ENCODE data around the gene AKNA. TPM values are rescaled to one million over a fixed set of nuclear protein-coding genes. Genes with fewer than 3 reads are reported as not detected.

Gene AKNA, protein sequence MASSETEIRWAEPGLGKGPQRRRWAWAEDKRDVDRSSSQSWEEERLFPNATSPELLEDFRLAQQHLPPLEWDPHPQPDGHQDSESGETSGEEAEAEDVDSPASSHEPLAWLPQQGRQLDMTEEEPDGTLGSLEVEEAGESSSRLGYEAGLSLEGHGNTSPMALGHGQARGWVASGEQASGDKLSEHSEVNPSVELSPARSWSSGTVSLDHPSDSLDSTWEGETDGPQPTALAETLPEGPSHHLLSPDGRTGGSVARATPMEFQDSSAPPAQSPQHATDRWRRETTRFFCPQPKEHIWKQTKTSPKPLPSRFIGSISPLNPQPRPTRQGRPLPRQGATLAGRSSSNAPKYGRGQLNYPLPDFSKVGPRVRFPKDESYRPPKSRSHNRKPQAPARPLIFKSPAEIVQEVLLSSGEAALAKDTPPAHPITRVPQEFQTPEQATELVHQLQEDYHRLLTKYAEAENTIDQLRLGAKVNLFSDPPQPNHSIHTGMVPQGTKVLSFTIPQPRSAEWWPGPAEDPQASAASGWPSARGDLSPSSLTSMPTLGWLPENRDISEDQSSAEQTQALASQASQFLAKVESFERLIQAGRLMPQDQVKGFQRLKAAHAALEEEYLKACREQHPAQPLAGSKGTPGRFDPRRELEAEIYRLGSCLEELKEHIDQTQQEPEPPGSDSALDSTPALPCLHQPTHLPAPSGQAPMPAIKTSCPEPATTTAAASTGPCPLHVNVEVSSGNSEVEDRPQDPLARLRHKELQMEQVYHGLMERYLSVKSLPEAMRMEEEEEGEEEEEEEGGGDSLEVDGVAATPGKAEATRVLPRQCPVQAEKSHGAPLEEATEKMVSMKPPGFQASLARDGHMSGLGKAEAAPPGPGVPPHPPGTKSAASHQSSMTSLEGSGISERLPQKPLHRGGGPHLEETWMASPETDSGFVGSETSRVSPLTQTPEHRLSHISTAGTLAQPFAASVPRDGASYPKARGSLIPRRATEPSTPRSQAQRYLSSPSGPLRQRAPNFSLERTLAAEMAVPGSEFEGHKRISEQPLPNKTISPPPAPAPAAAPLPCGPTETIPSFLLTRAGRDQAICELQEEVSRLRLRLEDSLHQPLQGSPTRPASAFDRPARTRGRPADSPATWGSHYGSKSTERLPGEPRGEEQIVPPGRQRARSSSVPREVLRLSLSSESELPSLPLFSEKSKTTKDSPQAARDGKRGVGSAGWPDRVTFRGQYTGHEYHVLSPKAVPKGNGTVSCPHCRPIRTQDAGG (N-terminal part only)
- total RNA-seq, result 10 to 100 TPM; 12.2 to 15.4 TPM
- 16.6 TPM for polyA plus RNA-seq (2013, experiment 1 of 2)
- polyA plus RNA-seq (2013, experiment 2 of 2), result 16.2 TPM
- long read RNA-seq, experiment 1, partial matches to known transcripts, result 1 of 1 reads
- long read RNA-seq, experiment 1, other reads (novel, unspliced or antisense), result 0 of 1 reads
- long read RNA-seq, experiment 2, partial matches to known transcripts, result 0 of 1 reads
- long read RNA-seq, experiment 2, other reads (novel, unspliced or antisense), result 1 of 1 reads
- long read RNA-seq, experiment 3, partial matches to known transcripts, result 2 of 2 reads
- long read RNA-seq, experiment 3, other reads (novel, unspliced or antisense), result 0 of 2 reads
- long read RNA-seq, experiment 4, result 0 reads

DNA sequence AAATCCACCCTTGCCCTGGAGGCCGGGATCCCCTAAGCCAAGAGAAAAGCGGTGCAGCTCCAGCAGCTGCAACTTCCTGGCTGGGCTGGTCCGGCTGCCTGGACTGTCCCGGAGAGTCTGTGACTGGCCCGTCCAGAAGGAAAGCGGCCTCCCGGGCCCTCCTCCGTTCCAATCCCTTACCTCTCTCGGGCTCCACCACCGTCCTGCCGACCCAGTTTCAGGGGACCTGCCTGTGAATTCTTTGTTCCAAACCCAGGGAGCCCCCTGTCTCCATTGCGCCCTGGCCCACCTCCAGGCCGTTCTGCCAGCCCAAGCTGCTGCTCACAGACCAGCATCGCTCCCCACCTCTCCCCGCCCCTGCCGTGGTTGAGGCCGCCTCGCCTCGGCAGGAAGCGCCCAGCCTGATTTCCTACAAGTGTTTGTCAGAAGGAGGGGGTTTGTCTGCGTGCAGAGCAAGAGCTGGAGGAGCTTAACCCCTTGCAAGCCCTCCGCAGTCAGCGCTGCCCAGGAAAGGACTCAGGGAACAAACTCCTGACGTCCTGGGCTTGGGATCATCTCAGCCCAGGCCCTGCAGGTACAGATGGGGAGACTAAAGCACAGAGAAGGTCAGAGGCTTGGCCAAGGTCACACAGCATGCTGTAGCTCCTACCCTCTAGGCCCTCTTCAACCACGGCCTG, at the start of gene AKNA:
Gene AKNA (minus strand): TSS at position 303 of the 677 bp plus-strand sequence. CDS start 6,649 bp downstream, outside the sequence.
- Histone ChIP-seq H3K4me1 (ENCODE audit: control insufficient read depth, insufficient read depth, low read length) (peaks cover 19% of the 10 kb centered on the region), H3K4me3 (ENCODE audit: low read length) (peak within 1 kb of the TSS; percentile 51), H3K9me3 (ENCODE audit: control insufficient read depth, low read length) (no peaks in the 10 kb centered on the region), H3K9ac (ENCODE audit: extremely low read depth, low read length, poor library complexity, severe bottlenecking) (no peak within 1 kb of the TSS), H3K27me3 (ENCODE audit: control insufficient read depth, insufficient read depth, low read length, poor library complexity, severe bottlenecking) (peaks cover 29% of the 10 kb centered on the region), H3K27ac (ENCODE audit: low read depth, low read length) (peak within 1 kb of the TSS; percentile 0), H3K36me3 (ENCODE audit: control insufficient read depth, insufficient read depth, low read length) (no peaks in the 10 kb centered on the region)
- DNase-seq, result peak; percentile 93
- TF ChIP-seq, protein P1, sequence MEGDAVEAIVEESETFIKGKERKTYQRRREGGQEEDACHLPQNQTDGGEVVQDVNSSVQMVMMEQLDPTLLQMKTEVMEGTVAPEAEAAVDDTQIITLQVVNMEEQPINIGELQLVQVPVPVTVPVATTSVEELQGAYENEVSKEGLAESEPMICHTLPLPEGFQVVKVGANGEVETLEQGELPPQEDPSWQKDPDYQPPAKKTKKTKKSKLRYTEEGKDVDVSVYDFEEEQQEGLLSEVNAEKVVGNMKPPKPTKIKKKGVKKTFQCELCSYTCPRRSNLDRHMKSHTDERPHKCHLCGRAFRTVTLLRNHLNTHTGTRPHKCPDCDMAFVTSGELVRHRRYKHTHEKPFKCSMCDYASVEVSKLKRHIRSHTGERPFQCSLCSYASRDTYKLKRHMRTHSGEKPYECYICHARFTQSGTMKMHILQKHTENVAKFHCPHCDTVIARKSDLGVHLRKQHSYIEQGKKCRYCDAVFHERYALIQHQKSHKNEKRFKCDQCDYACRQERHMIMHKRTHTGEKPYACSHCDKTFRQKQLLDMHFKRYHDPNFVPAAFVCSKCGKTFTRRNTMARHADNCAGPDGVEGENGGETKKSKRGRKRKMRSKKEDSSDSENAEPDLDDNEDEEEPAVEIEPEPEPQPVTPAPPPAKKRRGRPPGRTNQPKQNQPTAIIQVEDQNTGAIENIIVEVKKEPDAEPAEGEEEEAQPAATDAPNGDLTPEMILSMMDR (conservative IDR thresholded peaks at IDR 0.05), result no peak
- Mint-ChIP-seq H3K9me3 (no peaks in the 10 kb centered on the region), H3K27me3 (ENCODE audit: insufficient read depth) (peaks cover 11% of the 10 kb centered on the region), H3K4me1 (peaks cover 55% of the 10 kb centered on the region), H3K27ac (peak within 1 kb of the TSS; percentile 74), H3K4me3 (peak within 1 kb of the TSS; percentile 56), H3K36me3 (ENCODE audit: low read depth) (no peaks in the 10 kb centered on the region)
- 15 to 27% methylated on average over 18 to 25 of the region's 25 CpGs for WGBS, 2 experiments (ENCODE audit: insufficient coverage in 1 of 2, insufficient read length in 1 of 2)

DNA sequence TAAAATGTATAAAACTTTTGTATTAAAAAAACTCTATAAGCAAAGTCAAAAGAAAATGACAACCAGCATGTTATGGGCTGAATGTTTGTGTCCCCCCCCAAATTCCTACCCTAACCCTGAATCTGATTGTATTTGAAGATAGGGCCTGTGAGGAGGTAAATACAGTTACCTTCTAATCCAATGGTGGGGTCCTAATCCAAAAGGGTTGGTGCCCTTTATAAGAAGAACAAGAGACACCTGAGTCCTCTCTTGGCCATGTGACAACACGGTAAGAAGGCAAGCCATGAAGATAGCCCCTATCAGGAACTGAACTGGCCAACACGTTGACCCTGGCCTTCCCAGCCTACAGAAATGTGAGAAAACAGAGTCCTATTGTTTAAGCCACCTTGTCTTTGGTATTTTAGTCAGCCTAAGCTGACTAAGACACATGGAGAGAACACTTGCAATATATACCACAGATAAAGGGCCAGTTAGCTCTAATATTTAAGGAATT, 49.7 kb upstream of the AKNA start:
- Mint-ChIP-seq H3K36me3 (ENCODE audit: low read depth) (no peaks in the 10 kb centered on the region), H3K27ac (no peak overlapping the region), H3K4me1 (no peaks in the 10 kb centered on the region), H3K4me3 (no peak overlapping the region), H3K9me3 (no peaks in the 10 kb centered on the region), H3K27me3 (ENCODE audit: insufficient read depth) (peaks cover 2% of the 10 kb centered on the region)
- Histone ChIP-seq H3K9ac (ENCODE audit: extremely low read depth, low read length, poor library complexity, severe bottlenecking) (no peak overlapping the region), H3K27ac (ENCODE audit: low read depth, low read length) (no peak overlapping the region), H3K36me3 (ENCODE audit: control insufficient read depth, insufficient read depth, low read length) (no peaks in the 10 kb centered on the region), H3K4me3 (ENCODE audit: low read length) (no peak overlapping the region), H3K4me1 (ENCODE audit: control insufficient read depth, insufficient read depth, low read length) (no peaks in the 10 kb centered on the region), H3K9me3 (ENCODE audit: control insufficient read depth, low read length) (no peaks in the 10 kb centered on the region), H3K27me3 (ENCODE audit: control insufficient read depth, insufficient read depth, low read length, poor library complexity, severe bottlenecking) (no peaks in the 10 kb centered on the region)
- TF ChIP-seq, protein P1 (conservative IDR thresholded peaks at IDR 0.05), result no peak
- peak; percentile 24 for DNase-seq
- 85 to 86% methylated on average over 2 of the region's 2 CpGs for WGBS, 2 experiments (ENCODE audit: insufficient coverage in 1 of 2, insufficient read length in 1 of 2)
